LNCaP clone FGC (cell line): ENCODE results near the gene GALNT14.

ENCODE experiments used
- DNase-seq: peaks from one replicate; pipeline ENCODE4 v3.0.0-alpha.2; 2011; ENCODE audit warnings: low read depth
- H3K4me3 ChIP-seq: 2 replicates; pipeline ENCODE4 v1.5.1; 2011; ENCODE audit warnings: mild to moderate bottlenecking, low read depth, low read length, control low read depth
- CTCF ChIP-seq: IDR thresholded peaks from 2 replicates; pipeline ENCODE4 v1.5.1; 2012; ENCODE audit warnings: mild to moderate bottlenecking; ENCODE audit not compliant: control insufficient read depth, insufficient read depth; ENCODE audit errors: extremely low read depth

GALNT14 gene

DNA sequence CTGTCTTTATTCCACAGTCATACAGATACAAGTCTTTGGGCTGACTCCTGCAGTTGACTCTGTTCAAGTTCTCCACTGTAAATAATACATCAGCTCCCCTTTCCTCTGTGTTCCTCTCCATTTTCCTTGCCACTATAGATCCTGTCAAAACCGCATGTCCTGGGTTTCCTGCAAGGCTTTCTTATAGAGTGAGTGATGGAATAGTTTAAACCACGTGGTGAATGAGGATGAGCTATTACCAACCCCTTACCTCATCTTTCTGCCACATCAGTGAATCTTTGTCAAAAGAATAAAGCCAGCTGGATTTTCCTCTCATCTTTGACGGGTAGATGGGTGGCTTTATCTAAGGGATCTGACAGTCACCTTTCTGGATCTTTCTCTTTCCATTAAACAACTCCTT, 3.9 kb upstream of the GALNT14 start:
- no peak for TF ChIP-seq CTCF
- DNase-seq = no peak
- H3K4me3 ChIP-seq = no peak overlapping the region

GRCh38 chr2:31141443-31142085, 3.3 kb upstream of the GALNT14 start:
- H3K4me3 ChIP-seq = no peak overlapping the region
- no peak for DNase-seq
- no peak for TF ChIP-seq CTCF

GRCh38 chr2:31140151-31140550, 1.9 kb upstream of the GALNT14 start:
- H3K4me3 ChIP-seq = no peak overlapping the region
- DNase-seq = no peak
- no peak for TF ChIP-seq CTCF

- no peak overlapping the region for H3K4me3 ChIP-seq
- TF ChIP-seq CTCF = no peak
- DNase-seq = no peak
Observed at GRCh38 chr2:31139671-31140070, 1.4 kb upstream of the GALNT14 start.

- H3K4me3 ChIP-seq = peak overlapping the region; percentile 48
- no peak for DNase-seq
- TF ChIP-seq CTCF = no peak
Observed at GRCh38 chr2:31137211-31138036, 816 bp downstream of the GALNT14 start.

GRCh38 chr2:31136732-31137131, 1.5 kb downstream of the GALNT14 start:
- TF ChIP-seq CTCF = no peak
- DNase-seq = no peak
- H3K4me3 ChIP-seq = no peak overlapping the region
